MM.1S (cell line): ENCODE measurements around the gene TPBG.
"Not testable (repeated sequence)": the region's sequence is repeated elsewhere in the genome, so short reads cannot be mapped to it uniquely, and the experiment has no call there.

Source experiments
- DNase-seq: peaks from one replicate; pipeline ENCODE4 v3.0.0-alpha.2; 2015
- H2AFZ ChIP-seq: fragments of 300-600 bp; sonication (generic); 2 replicates; pipeline ENCODE4 v1.6.0; 2016; ENCODE audit warnings: antibody characterized with exemption, low read length
- H3F3A ChIP-seq: fragments of 300-600 bp; sonication (generic); 2 replicates; pipeline ENCODE4 v1.6.1; 2016; ENCODE audit warnings: mild to moderate bottlenecking, antibody characterized with exemption, low read length, moderate library complexity, mixed read lengths; ENCODE audit not compliant: insufficient read depth
- H3K27ac ChIP-seq: fragments of 300-600 bp; sonication (generic); 2 replicates; pipeline ENCODE4 v1.5.1; 2016; ENCODE audit warnings: mild to moderate bottlenecking, low read length
- H3K27me3 ChIP-seq: fragments of 300-600 bp; sonication (generic); replicated peaks from 2 replicates; pipeline ENCODE4 v1.6.0; 2016; ENCODE audit warnings: low read length; ENCODE audit not compliant: insufficient read depth
- H3K36me3 ChIP-seq: fragments of 300-600 bp; sonication (generic); replicated peaks from 2 replicates; pipeline ENCODE4 v1.6.1; 2016; ENCODE audit warnings: mild to moderate bottlenecking, low read length, mixed read lengths; ENCODE audit not compliant: insufficient read depth
- H3K4me1 ChIP-seq: fragments of 300-600 bp; sonication (generic); 2 replicates; pipeline ENCODE4 v1.6.1; 2016; ENCODE audit warnings: low read length, mixed read lengths
- H3K4me2 ChIP-seq: fragments of 300-600 bp; sonication (generic); 2 replicates; pipeline ENCODE4 v1.6.0; 2016; ENCODE audit warnings: low read depth, low read length
- H3K4me3 ChIP-seq: fragments of 300-600 bp; sonication (generic); 2 replicates; pipeline ENCODE4 v1.5.1; 2016; ENCODE audit warnings: low read length, mixed read lengths
- H3K79me2 ChIP-seq: fragments of 300-600 bp; sonication (generic); 2 replicates; pipeline ENCODE4 v1.6.1; 2016; ENCODE audit warnings: mixed run types, low read length, mixed read lengths
- H3K9ac ChIP-seq: fragments of 300-600 bp; sonication (generic); 2 replicates; pipeline ENCODE4 v1.6.1; 2016; ENCODE audit warnings: low read length, mixed read lengths
- H3K9me2 ChIP-seq: fragments of 300-600 bp; sonication (generic); replicated peaks from 2 replicates; pipeline ENCODE4 v1.6.1; 2016; ENCODE audit warnings: mild to moderate bottlenecking, low read length, mixed read lengths; ENCODE audit not compliant: insufficient read depth
- H3K9me3 ChIP-seq: fragments of 300-600 bp; sonication (generic); replicated peaks from 2 replicates; pipeline ENCODE4 v1.6.1; 2016; ENCODE audit warnings: mild to moderate bottlenecking, low read length, mixed read lengths; ENCODE audit not compliant: insufficient read depth
- H4K20me1 ChIP-seq: fragments of 300-600 bp; sonication (generic); 2 replicates; pipeline ENCODE4 v1.6.1; 2016; ENCODE audit warnings: mild to moderate bottlenecking, low read length, moderate library complexity, mixed read lengths; ENCODE audit not compliant: insufficient read depth
- CTCF ChIP-seq: fragments of 300-600 bp; sonication (generic); IDR thresholded peaks from 2 replicates; pipeline ENCODE4 v1.5.1; 2016; ENCODE audit warnings: antibody characterized with exemption, low read length, mixed read lengths
- EZH2 ChIP-seq: fragments of 300-600 bp; sonication (generic); optimal IDR thresholded peaks from 2 replicates; pipeline ENCODE3; 2017; ENCODE audit warnings: low read depth, mild to moderate bottlenecking, antibody characterized with exemption, low read length, mixed read lengths
- EZH2phosphoT487 ChIP-seq: fragments of 300-600 bp; sonication (generic); IDR thresholded peaks from 2 replicates; pipeline ENCODE4 v1.6.1; 2018; ENCODE audit warnings: antibody characterized with exemption, low read length

TPBG gene

GRCh38 chr6:82381278-82381677 is 17.7 kb downstream of the TPBG start:
- Histone ChIP-seq H4K20me1 (no peaks in the 10 kb centered on the region), H2AFZ (no peak overlapping the region), H3K9me3 (no peaks in the 10 kb centered on the region), H3K9ac (no peak overlapping the region), H3K27ac (no peak overlapping the region; the same call in 1 of the 2 replicates), H3K36me3 (no peaks in the 10 kb centered on the region), H3K79me2 (no peaks in the 10 kb centered on the region), H3K27me3 (no peaks in the 10 kb centered on the region), H3K9me2 (no peaks in the 10 kb centered on the region), H3F3A (peaks cover 11% of the 10 kb centered on the region; the same call in 1 of the 2 replicates), H3K4me2 (peak overlapping the region; percentile 57), H3K4me3 (no peak overlapping the region; the same call in 1 of the 2 replicates), H3K4me1 (peaks cover 40% of the 10 kb centered on the region)
- DNase-seq, result peak; percentile 43
- no peak for TF ChIP-seq EZH2
- TF ChIP-seq EZH2phosphoT487, result no peak
- no peak for TF ChIP-seq CTCF

GRCh38 chr6:82385102-82385501 is 21.5 kb downstream of the TPBG start:
- TF ChIP-seq EZH2phosphoT487, result no peak
- no peak for TF ChIP-seq CTCF
- TF ChIP-seq EZH2, result no peak
- Histone ChIP-seq H3K4me1 (peaks cover 40% of the 10 kb centered on the region), H3K4me3 (no peak overlapping the region), H3K27me3 (no peaks in the 10 kb centered on the region), H2AFZ (no peak overlapping the region), H3F3A (peaks cover 11% of the 10 kb centered on the region; the same call in 1 of the 2 replicates), H3K36me3 (no peaks in the 10 kb centered on the region), H3K79me2 (no peaks in the 10 kb centered on the region), H3K4me2 (peak overlapping the region; percentile 12; the same call in 1 of the 2 replicates), H3K9me2 (no peaks in the 10 kb centered on the region), H3K9me3 (no peaks in the 10 kb centered on the region), H3K9ac (no peak overlapping the region), H3K27ac (no peak overlapping the region), H4K20me1 (no peaks in the 10 kb centered on the region)
- peak; percentile 11 for DNase-seq

DNA sequence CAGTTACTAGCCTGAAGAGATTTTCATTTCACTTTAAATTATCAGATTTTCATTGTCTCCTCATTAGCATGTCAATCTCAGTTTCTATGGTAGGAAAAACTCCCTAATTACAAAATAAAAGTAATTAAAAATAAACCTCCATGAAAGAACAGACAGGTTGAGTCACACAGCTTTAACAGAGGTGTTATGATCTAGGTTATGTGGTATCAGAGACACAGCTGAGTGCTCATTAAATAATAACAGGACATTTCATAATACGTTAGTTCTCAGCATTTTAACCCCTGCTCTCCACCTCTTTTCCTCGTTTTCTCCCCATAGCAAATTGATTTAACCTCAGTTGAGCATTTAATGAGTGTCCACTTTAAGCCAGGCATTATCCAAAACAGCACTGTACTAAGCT is 21.9 kb downstream of the TPBG start:
- Histone ChIP-seq H2AFZ (no peak overlapping the region), H3K36me3 (no peaks in the 10 kb centered on the region), H3K9me3 (no peaks in the 10 kb centered on the region), H3K27ac (no peak overlapping the region), H3K79me2 (no peaks in the 10 kb centered on the region), H3K4me1 (peaks cover 40% of the 10 kb centered on the region), H3F3A (peaks cover 11% of the 10 kb centered on the region; the same call in 1 of the 2 replicates), H4K20me1 (no peaks in the 10 kb centered on the region), H3K4me3 (no peak overlapping the region), H3K9me2 (no peaks in the 10 kb centered on the region), H3K27me3 (no peaks in the 10 kb centered on the region), H3K4me2 (peak overlapping the region; percentile 12; the same call in 1 of the 2 replicates), H3K9ac (no peak overlapping the region)
- DNase-seq, result no peak
- TF ChIP-seq EZH2, result no peak

- Histone ChIP-seq H3K9ac (no peak overlapping the region), H3K4me3 (no peak overlapping the region), H3K27ac (no peak overlapping the region), H4K20me1 (no peaks in the 10 kb centered on the region), H3F3A (peaks cover 9% of the 10 kb centered on the region; the same call in 1 of the 2 replicates), H3K4me2 (no peak overlapping the region), H3K4me1 (peaks cover 36% of the 10 kb centered on the region), H3K9me3 (no peaks in the 10 kb centered on the region), H3K9me2 (no peaks in the 10 kb centered on the region), H2AFZ (no peak overlapping the region), H3K27me3 (no peaks in the 10 kb centered on the region), H3K36me3 (no peaks in the 10 kb centered on the region), H3K79me2 (no peaks in the 10 kb centered on the region)
- TF ChIP-seq EZH2 (no peak), EZH2phosphoT487 (no peak), CTCF (no peak)
- no peak for DNase-seq
These were observed 22.3 kb downstream of the TPBG start for GRCh38 chr6:82385961-82386360.

- not testable (repeated sequence) for H3K27me3 ChIP-seq, H3K4me3 ChIP-seq
These were observed 31.2 kb downstream of the TPBG start for GRCh38 chr6:82394770-82395169.

More at GRCh38 chr6:82394770-82395169, 31.2 kb downstream of the TPBG start:
- H3K79me2 ChIP-seq, DNase-seq, H3F3A ChIP-seq, H4K20me1 ChIP-seq, H3K4me2 ChIP-seq, H3K27ac ChIP-seq, H3K9me3 ChIP-seq, H3K36me3 ChIP-seq, H3K9ac ChIP-seq, H2AFZ ChIP-seq, H3K9me2 ChIP-seq: not testable (repeated sequence)
- H3K4me1 ChIP-seq, result peaks cover 17% of the 10 kb centered on the region
